H1 (cell line): ENCODE measurements around the gene PHOSPHO1.

Experiments
- CTCF ChIP-seq, 3 experiments: IDR thresholded peaks; 1 replicate in 2 of 3; 2 replicates in 1 of 3; pipeline versions ENCODE4 v1.5.1 to v1.6.1; 2011; ENCODE audit warnings: low read length in 3 of 3, mild to moderate bottlenecking in 3 of 3, inconsistent platforms in 2 of 3, low read depth in 1 of 3, moderate library complexity in 1 of 3; ENCODE audit not compliant: insufficient read depth in 1 of 3; ENCODE audit errors: control extremely low read depth in 1 of 3
- KDM1A ChIP-seq: fragments of 200-600, 300-600 bp; sonication (generic); IDR thresholded peaks from 2 replicates; pipeline ENCODE4 v1.7.1; 2016; ENCODE audit warnings: mild to moderate bottlenecking, low read length, borderline replicate concordance
- POLR2AphosphoS5 ChIP-seq: IDR thresholded peaks from 2 replicates; pipeline ENCODE4 v1.6.1; 2011; ENCODE audit warnings: low read depth, low read length
- RFX5 ChIP-seq: IDR thresholded peaks from 2 replicates; pipeline ENCODE4 v1.6.1; 2011; ENCODE audit warnings: low read depth, low read length, improper control_type of control experiment, borderline replicate concordance
- SRF ChIP-seq: IDR thresholded peaks from 2 replicates; pipeline ENCODE4 v1.6.1; 2011; ENCODE audit warnings: mild to moderate bottlenecking, low read depth, low read length, moderate library complexity

- TF ChIP-seq CTCF (IDR thresholded peaks at IDR 0.05; ENCODE audit: control extremely low read depth in 1 of 3, insufficient read depth in 1 of 3, low read depth in 1 of 3, low read length in 3 of 3): no peak
- TF ChIP-seq RFX5: no peak
- no peak for TF ChIP-seq POLR2AphosphoS5
- TF ChIP-seq KDM1A: no peak
- TF ChIP-seq SRF: no peak
Measured at GRCh38 chr17:49194297-49194607, 36.3 kb downstream of the PHOSPHO1 start.
